ENCODE measurements around the gene AUH.

Gene AUH

DNA sequence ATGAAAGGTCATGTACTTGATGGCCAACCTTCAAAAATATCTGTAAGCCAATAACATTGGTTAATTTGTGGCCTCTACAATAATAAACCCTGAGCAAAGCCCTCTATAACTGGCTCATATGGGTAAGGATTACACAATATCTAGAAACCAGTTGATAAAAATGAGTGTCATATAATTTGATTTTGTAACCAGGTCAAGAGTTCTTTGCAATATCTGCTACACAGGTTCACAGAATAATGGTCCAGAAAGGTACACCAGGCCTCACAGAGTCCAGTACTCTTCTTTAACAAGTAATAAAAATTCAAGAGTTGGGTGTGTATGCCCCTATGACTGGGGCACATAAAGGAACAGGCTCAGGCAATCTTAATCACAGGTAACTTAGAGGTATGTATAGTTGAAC is 95.3 kb downstream of the AUH start:
- H3K4me3 ChIP-seq (ENCODE audit: low read length): no peak overlapping the region
- no peak for DNase-seq (ENCODE audit: low read depth, low spot score)

DNA sequence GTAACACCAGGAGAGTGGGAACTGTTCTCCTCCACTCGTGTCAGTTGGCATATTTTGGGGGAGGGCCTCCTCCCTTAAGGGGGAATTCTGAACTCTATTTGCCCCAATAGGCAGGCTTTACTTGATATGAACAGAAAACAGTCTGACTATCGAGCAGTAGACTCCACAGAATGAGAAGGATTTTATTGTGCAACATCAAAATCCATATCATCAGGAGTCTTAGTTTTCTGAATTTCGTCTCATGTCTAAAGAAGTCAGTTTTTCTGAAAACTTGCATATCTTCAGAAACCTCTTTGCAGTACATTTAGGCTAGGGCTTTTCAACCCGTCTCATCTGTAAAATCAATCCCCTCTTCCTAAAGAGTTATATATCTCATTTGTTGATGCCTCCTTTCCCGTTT is 96.2 kb downstream of the AUH start:
- no peak for DNase-seq (ENCODE audit: low read depth, low spot score)
- no peak overlapping the region for H3K4me3 ChIP-seq (ENCODE audit: low read length)

DNA sequence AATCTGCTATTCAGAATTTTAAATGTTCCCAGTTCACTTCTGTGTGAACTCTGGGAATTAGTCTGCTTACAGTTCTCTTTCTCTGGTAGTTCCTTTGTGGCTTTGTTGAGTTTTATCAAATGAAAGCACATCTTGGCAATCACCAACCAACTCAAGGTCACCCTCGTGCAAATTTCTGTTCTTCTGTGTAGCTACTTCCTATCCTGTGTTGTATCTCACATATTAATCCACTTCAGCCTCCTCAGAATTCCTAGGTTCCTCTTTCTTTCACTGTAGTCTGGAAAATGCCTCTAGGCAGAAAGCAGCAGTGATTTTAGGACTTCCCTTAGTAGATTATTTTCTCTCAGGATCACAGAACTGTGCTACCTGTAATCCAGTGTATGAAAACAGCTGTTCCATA is 100.3 kb downstream of the AUH start:
- DNase-seq (ENCODE audit: low read depth, low spot score): no peak
- H3K4me3 ChIP-seq (ENCODE audit: low read length): no peak overlapping the region

DNA sequence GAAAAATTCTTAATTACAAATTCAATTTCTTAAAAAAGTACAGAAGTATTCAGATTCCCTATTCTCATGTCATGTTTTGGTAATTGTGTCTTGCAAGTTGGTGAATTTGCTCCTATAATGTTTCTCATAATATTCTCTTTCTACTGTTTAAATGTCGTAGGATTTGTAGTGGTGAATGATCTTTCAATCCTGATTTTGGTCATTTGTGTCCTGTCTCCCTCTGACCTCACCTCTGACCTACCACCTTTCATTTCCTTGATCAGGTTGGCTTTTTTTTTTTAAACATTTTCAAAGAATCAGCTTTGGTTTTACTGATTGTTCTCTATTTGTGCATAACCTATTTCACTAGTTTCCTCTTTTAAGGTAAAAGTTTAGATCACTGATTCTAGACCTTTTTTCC is 102.6 kb downstream of the AUH start:
- H3K4me3 ChIP-seq (ENCODE audit: low read length): no peak overlapping the region
- no peak for DNase-seq (ENCODE audit: low read depth, low spot score)

DNA sequence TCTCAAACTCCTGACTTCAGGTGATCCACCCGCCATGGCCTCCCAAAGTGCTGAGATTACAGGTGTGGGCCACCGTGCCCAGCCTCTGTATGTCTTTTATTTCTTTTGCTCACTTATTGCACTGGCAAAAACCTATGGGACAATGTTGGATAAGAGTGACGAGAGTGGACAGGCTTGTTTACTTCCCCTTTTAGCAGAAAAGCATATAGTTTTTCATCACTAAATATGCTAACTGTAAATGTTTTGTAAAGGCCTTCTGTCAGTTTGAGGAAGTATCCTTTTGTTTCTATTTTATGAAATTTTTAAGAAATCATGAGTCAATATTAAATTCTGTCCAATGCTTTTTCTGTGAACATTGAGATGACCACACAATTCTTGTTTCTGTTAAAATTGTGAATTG is 103.3 kb downstream of the AUH start:
- no peak overlapping the region for H3K4me3 ChIP-seq (ENCODE audit: low read length)
- no peak for DNase-seq (ENCODE audit: low read depth, low spot score)

DNA sequence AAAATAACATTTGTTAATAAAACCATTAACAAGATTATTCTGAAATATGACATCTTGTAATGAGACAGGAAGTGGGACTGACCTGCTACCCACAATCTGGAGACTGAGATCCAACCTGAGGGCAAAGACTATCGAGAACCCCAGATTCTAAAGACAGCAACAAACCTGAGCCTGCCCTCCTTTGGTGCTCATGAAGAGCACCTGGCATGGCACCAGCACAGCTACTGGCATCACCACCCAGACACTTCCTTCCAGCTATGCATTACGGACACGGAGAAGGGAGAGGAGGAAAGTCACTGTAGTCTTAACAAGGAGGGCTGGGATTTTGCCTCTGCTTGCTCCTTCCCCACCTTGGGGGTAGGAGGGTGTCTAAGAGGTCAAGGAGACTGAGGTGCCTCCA is 105.5 kb downstream of the AUH start:
- no peak overlapping the region for H3K4me3 ChIP-seq (ENCODE audit: low read length)
- DNase-seq (ENCODE audit: low read depth, low spot score): peak; percentile 28

DNA sequence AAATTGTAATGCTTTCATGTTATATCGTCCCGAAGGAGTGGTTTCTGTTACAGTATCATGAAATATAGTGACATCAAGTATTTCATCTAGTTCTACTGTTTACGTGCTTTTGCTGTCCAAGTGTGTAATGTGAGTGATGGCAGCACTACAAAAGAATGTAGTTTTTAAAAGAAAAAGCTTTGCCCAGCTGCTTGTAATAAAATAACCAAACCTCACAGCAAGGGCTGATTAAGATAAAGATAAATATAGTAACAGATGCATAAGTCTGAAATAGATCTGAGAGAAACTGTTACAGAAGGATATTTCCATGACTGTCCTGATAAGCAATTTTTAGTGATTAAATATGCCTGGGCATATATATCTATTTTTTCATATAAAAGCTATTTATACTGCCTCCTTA is 106.4 kb downstream of the AUH start:
- no peak for DNase-seq (ENCODE audit: low read depth, low spot score)

DNA sequence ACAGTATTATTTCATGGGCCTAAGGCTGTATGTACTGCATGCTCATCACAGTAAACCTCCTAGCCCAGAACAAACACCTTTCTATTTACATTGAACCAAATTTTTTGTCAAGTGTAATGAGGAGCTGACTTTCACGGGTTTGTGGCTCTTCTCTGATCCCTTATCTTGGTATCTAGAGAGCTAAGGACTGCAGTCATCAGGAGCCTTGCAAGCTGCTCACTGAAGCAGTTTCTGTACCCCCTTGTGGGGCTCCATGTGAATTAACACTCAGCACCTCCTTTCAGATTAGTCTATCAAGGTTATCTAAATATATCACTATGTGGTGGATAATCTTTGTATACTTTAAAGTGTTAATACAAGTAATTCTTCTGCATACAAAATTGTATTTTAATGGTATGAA is 108.2 kb downstream of the AUH start:
- DNase-seq (ENCODE audit: low read depth, low spot score): peak; percentile 92

More for the DNA sequence above, 106.4 kb downstream of the AUH start:
- H3K4me3 ChIP-seq (ENCODE audit: low read length): no peak overlapping the region

DNA sequence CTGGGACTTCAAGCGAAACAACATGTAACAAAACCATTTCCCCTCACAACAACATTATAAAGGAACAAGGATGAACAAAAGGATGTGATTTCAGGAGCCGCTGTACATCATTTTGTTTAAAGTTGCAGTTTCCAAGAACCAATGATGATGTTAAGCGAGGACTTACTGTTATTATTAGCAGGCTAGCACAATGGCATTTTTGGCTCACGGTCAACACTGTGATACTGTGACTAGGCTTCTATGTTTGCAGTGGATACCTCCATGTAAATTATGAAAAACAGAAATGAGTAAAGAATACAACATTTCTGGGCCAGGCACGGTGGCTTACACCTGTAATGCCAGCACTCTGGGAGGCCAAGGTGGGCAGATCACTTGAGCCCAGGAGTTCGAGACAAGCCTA is 113.0 kb downstream of the AUH start:
- H3K4me3 ChIP-seq (ENCODE audit: low read length): no peak overlapping the region
- no peak for DNase-seq (ENCODE audit: low read depth, low spot score)

More for the DNA sequence above, 108.2 kb downstream of the AUH start:
- H3K4me3 ChIP-seq (ENCODE audit: low read length): no peak overlapping the region

DNA sequence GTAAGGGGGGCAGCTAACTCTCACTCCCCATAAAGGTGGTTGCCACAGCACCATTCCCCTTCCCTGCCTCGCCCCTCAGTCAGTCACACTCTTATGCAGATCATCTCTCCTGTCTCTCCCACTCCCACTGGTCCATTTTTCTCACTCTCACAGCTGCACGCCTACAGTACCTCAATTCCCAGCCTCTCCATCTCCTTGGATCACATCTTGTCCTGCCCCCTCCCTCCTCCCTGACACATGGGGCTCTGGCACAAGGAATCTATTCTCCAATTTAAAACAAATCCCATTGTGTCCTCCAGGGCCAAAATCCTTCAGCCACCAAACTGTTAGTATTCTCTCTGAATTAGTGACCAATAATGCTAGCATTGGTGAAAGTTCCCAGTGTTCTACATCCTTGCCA is 114.4 kb downstream of the AUH start:
- no peak for DNase-seq (ENCODE audit: low read depth, low spot score)
- no peak overlapping the region for H3K4me3 ChIP-seq (ENCODE audit: low read length)

DNA sequence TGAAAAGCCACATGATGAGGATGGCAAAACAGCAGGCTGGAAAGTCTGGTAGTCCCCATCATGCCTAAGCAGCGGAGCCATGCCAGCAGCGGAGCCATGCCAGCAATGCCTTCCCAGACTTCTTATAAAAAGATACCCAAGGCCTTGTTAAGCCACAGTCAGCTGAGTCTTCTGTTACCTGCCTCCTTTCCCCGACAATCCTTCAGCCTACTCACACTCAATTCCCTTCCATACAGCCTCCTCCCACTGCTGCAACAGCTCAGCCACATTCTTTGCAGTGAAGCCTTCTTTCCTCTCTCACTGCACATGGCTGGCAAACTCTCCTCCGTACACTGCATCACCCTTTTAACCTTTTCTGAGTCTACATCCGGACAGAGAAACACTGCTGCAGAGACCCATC is 114.9 kb downstream of the AUH start:
- H3K4me3 ChIP-seq (ENCODE audit: low read length): no peak overlapping the region
- no peak for DNase-seq (ENCODE audit: low read depth, low spot score)

DNA sequence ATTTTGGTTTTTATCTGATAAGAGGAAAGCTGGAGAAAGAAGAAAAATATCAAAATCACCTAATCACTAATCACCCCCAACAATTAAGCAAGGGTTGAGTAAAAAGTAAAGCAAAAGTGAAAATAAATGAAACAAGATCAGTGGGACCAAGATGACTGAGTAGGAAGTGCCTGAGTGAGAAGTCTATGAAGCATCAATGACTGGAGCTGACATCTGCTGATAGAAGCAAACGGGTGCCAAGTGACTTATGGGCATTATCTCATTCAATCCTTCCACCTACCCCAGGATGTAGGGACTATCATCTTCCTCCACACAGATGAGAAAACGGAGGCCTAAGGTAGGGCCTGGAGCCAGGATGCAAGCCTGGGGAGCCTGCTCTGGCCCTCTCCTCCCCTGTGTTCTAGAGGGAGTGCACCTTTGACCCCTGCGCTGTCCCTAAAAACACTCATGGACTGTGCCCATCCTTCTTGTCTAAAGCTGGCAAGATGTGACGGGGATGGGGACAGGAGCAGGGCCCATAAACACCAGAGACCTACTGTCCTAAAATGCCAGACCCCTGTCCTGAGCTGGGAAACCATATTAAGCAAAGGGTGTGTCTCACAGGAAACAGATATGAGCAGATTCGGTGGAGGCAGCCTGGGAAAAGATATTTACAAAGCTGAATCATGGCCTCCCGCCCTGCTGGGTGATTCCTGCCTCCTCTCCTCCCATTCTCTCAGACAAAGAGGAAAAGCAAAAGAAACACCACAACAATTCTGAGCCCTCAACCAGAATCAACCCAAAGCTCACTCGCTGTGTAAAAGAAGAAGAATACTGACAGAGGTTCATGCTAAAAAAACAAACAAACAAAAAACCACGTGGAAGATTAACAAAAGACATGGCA is 116.0 kb downstream of the AUH start:
- DNase-seq (ENCODE audit: low read depth, low spot score): peak; percentile 36

DNA sequence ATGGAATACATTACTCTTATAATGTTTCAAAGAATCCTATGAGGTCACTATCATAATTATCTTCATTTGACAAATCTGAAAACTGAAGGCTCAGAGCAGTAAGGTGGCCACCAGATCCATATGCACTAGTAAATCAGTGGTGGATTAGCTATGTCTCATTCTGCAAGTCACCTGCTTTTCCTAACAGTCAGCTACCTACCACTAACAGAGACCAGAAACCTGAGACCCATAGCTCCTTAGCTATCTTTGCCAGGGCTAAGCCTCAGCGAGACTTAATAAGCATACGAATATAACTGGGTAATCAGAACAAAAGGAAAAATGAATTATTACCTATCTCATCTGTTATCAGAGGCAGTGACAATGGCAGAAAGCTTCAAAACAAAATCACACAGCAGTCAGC is 118.7 kb downstream of the AUH start:
- no peak overlapping the region for H3K4me3 ChIP-seq (ENCODE audit: low read length)
- no peak for DNase-seq (ENCODE audit: low read depth, low spot score)

More for the DNA sequence above, 116.0 kb downstream of the AUH start:
- H3K4me3 ChIP-seq (ENCODE audit: low read length): no peak overlapping the region

DNA sequence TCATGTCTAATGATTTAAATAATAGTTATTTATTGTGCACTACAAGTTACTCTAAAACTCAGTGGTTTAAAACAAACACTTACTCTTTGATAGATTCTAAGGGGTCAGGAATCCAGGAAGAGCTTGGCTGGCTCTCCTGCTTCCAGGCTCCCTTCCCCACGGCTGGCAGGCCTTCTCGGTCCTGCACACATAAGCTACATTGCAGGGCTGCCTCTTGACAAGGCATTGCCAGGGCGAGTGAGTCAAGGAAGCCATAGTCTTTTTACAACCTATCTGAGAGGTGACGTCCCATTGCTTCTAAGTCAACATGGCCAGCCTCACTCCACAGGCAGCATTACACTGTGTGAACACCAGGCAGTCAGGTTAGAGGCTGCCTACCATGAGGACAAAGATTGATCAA is 119.8 kb downstream of the AUH start:
- DNase-seq (ENCODE audit: low read depth, low spot score): no peak
- no peak overlapping the region for H3K4me3 ChIP-seq (ENCODE audit: low read length)

DNA sequence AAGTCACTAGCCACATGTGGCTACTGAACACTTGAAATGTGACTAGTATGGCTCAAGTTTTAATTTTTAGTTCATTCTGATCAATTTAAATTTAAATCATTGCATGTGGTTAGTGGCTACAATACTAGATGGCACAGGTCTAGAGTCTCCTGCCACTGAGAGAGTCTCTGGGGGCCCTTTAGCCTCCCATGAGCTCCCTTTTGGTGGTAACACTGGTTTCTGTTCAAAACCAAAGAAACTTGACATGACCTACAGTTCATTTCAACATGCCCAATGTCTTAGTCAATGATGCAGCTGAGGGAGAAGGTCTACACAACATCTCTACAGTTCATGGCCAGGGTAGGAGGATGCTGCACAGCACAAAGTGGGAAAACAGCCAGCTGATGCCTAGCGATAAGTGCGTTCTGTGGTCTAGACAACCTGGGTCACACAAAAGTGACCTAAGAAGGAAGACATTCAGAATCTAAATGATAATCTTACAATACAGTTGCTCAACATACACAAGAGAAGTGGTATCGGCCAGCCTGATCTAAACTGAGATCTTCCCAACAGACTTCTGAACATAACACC is 121.0 kb downstream of the AUH start:
- DNase-seq (ENCODE audit: low read depth, low spot score): no peak
- H3K4me3 ChIP-seq (ENCODE audit: low read length): no peak overlapping the region

DNA sequence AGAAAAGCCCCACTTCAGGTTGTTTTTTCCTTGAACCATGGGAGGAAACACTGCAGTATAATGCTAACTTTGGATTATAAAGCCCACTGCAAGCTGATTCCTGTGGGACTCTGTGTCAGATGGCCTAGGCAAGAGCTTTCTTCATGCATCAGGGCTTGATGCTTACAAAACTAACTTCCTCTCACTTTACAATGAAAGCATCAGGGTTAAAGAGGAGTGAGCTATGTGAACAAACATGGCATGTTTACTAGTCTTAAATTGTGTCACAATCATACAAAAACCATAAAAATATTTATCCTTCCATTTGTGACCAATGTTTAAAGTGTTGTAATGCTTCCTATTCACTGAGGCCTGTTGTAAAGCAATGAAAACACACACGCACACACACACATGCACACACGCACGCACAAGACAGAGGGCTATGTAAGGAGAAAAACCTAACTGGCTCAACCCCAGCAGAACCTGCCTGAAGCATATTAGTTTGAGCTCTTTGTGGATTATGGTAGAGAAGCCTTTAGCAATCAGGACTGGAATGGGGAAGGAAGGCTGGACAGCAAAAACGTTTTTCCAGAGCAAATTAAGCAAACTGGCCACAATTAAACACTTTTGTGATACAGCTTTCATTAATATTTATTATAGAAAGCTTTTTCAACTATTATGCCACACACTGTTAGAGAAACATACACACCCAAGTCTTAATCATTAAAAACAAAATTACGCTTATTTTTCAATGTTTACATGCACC is 122.2 kb downstream of the AUH start:
- no peak for DNase-seq (ENCODE audit: low read depth, low spot score)

DNA sequence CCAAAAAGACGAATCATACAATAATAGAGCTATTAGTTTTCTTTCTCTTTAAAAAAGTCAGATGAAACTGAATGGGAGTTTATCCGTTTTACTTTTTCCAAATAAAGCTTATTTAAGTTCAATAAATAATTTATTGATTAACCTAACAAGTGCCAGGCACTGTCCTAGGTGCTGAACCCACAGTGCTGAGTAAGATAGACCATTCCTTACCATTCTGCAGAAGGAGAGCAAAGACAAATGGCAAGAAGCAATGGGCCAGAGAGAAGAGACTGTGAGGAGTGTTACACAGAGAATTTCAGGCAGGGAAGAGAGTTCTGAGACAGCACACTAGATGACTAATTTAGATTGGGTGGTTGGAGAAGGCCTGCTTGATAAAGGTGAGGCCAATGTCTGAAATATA is 127.2 kb downstream of the AUH start:
- DNase-seq (ENCODE audit: low read depth, low spot score): no peak
- H3K4me3 ChIP-seq (ENCODE audit: low read length): no peak overlapping the region

More for the DNA sequence above, 122.2 kb downstream of the AUH start:
- H3K4me3 ChIP-seq (ENCODE audit: low read length): no peak overlapping the region

DNA sequence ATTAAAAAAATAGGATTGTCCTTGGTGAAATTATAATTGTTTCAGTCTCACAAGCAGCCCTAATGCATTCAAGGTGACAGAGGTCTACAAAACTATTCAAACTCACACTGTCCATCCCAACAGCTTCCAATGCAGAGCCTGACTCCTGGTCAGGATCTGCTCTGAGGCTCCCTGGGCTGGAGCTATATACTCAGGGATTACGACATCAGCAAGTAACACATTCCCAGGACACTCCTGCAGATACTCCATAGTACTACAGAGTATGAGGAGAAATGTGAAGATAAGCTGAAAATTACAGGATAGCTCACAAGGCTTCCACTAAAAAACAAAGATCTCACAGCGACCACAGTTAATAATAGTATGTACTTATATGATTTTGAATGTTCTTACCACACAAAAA is 130.1 kb downstream of the AUH start:
- DNase-seq (ENCODE audit: low read depth, low spot score): no peak
- H3K4me3 ChIP-seq (ENCODE audit: low read length): no peak overlapping the region

DNA sequence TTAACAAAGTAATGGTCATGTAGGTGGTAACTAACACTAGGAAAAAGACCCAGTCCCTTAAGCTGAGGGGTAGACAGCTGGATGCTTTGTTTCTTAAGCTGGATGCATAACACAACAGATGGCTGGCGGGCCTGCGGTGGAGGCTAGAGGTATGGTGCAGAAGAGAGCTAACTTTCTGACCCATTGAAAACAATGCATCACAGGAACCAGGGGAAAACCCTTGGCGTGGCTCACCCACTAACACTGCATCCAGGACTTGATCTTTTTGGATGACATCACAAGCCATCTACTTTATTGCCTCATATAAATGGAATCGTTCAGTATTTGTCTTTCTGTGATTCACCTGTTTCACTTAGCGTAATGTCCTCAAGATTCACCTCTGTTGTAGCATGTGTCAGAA is 138.7 kb downstream of the AUH start:
- DNase-seq (ENCODE audit: low read depth, low spot score): no peak
- H3K4me3 ChIP-seq (ENCODE audit: low read length): no peak overlapping the region

DNA sequence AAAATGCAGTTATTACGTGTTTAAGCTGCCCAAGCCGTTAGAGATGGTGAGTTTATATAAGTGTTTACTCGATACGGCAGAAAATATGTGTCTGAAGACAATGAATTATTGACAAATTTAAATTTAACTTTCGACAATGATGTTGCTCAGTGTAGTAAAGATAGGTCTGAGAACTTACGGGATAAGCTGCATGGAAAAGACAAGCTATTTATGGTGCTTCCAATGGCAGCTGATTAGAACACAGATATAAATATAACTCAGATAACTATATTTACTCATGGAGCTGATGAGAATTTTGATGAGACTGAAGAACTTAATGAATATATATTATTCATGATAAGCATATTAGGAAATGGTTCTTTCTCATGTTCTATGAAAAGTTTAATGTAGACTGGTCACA is 139.3 kb downstream of the AUH start:
- DNase-seq (ENCODE audit: low read depth, low spot score): no peak
- no peak overlapping the region for H3K4me3 ChIP-seq (ENCODE audit: low read length)

Measured in Jurkat, Clone E6-1 (cell line).